ENCODE data around the gene MROH2A.

- TF ChIP-seq ZFP30 (CRISPR knock-in tag; IDR thresholded peaks at IDR 0.05) (no peak), CREB5 (CRISPR knock-in tag; IDR thresholded peaks at IDR 0.05; ENCODE audit: low read depth) (no peak), TCF4 (CRISPR knock-in tag; IDR thresholded peaks at IDR 0.05; ENCODE audit: borderline replicate concordance) (no peak), RARB (CRISPR knock-in tag; IDR thresholded peaks at IDR 0.05) (no peak), PATZ1 (CRISPR knock-in tag; IDR thresholded peaks at IDR 0.05; ENCODE audit: borderline replicate concordance) (no peak), CSRNP3 (CRISPR knock-in tag; IDR thresholded peaks at IDR 0.05) (no peak), ZNF565 (CRISPR knock-in tag; conservative IDR thresholded peaks at IDR 0.05; ENCODE audit: low read depth) (no peak), ARNTL (CRISPR knock-in tag; IDR thresholded peaks at IDR 0.05; ENCODE audit: borderline replicate concordance, low read depth) (no peak), ZNF8 (CRISPR knock-in tag; IDR thresholded peaks at IDR 0.05) (no peak), ZNF70 (CRISPR knock-in tag; IDR thresholded peaks at IDR 0.05) (no peak)
- TF ChIP-seq, protein P1, sequence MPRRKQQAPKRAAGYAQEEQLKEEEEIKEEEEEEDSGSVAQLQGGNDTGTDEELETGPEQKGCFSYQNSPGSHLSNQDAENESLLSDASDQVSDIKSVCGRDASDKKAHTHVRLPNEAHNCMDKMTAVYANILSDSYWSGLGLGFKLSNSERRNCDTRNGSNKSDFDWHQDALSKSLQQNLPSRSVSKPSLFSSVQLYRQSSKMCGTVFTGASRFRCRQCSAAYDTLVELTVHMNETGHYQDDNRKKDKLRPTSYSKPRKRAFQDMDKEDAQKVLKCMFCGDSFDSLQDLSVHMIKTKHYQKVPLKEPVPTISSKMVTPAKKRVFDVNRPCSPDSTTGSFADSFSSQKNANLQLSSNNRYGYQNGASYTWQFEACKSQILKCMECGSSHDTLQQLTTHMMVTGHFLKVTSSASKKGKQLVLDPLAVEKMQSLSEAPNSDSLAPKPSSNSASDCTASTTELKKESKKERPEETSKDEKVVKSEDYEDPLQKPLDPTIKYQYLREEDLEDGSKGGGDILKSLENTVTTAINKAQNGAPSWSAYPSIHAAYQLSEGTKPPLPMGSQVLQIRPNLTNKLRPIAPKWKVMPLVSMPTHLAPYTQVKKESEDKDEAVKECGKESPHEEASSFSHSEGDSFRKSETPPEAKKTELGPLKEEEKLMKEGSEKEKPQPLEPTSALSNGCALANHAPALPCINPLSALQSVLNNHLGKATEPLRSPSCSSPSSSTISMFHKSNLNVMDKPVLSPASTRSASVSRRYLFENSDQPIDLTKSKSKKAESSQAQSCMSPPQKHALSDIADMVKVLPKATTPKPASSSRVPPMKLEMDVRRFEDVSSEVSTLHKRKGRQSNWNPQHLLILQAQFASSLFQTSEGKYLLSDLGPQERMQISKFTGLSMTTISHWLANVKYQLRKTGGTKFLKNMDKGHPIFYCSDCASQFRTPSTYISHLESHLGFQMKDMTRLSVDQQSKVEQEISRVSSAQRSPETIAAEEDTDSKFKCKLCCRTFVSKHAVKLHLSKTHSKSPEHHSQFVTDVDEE (CRISPR knock-in tag; IDR thresholded peaks at IDR 0.05) = no peak
Observed at GRCh38 chr2:233838726-233839446, 60.8 kb downstream of the MROH2A start.

All from SK-N-SH treated with all-trans-retinoic acid at 6 μM for 48 hours (cell line).